ENCODE measurements around the gene PTPRN2. TPM values are rescaled to one million over a fixed set of nuclear protein-coding genes. Genes with fewer than 3 reads are reported as not detected.

The PTPRN2 gene
- total and polyA plus RNA-seq, 7 donors = 0.47 to 0.82 (median 0.51) TPM

DNA sequence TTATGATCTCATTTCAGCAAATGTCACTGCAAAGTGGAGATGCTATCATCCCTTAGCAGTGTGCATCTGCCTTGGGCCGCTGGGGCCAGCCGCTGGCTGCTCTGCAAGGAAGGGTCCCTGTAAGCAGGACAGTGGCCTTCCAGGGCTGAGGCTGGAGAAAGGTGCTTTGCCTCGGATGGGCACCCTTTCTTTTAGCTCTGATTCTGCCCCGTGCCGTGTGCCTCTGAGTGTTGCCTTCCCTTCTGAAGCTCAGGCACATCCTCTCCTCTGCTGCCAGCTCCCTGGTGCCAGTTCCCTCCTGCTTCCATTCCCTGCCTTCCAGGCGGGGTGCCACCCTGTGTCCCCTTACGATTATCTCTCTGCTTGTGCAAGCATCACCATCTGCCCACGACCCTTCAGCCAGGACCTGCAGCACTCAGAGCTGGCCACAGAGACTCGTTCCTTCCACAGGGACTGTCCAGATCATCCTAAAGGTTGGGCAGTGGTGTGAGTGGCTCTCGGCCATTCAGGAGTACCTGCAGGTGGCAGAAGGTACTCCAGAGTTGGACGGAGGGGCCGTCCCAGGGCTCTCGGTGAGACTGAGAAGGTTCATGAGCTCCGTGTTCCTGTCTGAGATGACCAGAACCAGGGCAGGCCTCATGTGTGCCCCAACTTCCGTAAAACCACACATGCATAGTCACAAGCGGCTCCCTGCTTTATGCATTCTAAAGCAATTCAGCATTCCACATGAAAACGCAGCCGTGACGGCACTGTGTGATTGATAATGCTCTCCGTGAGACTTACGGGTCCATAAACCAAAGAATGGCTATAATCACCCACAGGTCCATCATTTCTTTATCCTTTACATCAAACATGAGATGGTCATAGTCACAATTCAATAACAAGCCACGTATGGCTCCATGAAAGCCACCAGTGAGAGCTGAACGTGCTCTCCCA is 879.4 kb downstream of the PTPRN2 start:
- no peaks in the 10 kb centered on the region for H3K9me3 ChIP-seq
- intact Hi-C loops (cut with DNase I) = no loop called here
- H3K4me3 ChIP-seq = no peak overlapping the region
- TF ChIP-seq, protein P1, sequence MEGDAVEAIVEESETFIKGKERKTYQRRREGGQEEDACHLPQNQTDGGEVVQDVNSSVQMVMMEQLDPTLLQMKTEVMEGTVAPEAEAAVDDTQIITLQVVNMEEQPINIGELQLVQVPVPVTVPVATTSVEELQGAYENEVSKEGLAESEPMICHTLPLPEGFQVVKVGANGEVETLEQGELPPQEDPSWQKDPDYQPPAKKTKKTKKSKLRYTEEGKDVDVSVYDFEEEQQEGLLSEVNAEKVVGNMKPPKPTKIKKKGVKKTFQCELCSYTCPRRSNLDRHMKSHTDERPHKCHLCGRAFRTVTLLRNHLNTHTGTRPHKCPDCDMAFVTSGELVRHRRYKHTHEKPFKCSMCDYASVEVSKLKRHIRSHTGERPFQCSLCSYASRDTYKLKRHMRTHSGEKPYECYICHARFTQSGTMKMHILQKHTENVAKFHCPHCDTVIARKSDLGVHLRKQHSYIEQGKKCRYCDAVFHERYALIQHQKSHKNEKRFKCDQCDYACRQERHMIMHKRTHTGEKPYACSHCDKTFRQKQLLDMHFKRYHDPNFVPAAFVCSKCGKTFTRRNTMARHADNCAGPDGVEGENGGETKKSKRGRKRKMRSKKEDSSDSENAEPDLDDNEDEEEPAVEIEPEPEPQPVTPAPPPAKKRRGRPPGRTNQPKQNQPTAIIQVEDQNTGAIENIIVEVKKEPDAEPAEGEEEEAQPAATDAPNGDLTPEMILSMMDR (IDR thresholded peaks at IDR 0.05) = no peak
- ATAC-seq (no peak), DNase-seq (no peak)
- no peak overlapping the region for H3K27ac ChIP-seq
- 60 to 64% (median 64%) methylated on average over 23 of the region's 23 CpGs for WGBS, 3 donors
- no peaks in the 10 kb centered on the region for H3K4me1 ChIP-seq
- H3K36me3 ChIP-seq (ENCODE audit: insufficient read depth in 1 of 2, low read depth in 1 of 2) = no peaks in the 10 kb centered on the region
- peaks cover 0 to 15% (median 2%) of the 10 kb centered on the region in 3 donors for H3K27me3 ChIP-seq (ENCODE audit: insufficient read depth in 3 of 3, low read length in 2 of 3)

DNA sequence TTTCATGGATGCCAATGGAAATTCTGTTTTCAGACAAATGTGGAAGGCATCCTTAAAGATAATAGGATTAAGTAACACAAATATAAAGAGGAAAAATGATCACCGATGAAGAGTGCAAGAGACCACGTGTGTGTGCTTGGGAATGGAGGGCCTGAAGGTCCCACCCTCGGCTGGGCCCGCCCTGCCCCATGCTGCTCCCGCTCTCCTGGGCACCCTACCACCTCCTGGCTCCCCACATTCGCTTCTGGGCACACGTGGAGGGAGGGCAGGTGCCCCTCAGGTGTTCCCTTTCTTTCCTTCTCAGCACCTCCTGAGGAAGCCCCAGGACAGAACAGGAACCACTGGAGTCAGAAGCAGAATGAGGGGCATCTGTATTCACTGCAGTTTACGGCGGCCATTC is 883.3 kb downstream of the PTPRN2 start:
- H3K4me1 ChIP-seq = no peaks in the 10 kb centered on the region
- H3K9me3 ChIP-seq = no peaks in the 10 kb centered on the region
- ATAC-seq = no peak
- H3K27ac ChIP-seq = no peak overlapping the region
- H3K4me3 ChIP-seq = no peak overlapping the region
- H3K36me3 ChIP-seq (ENCODE audit: insufficient read depth in 1 of 2, low read depth in 1 of 2) = no peaks in the 10 kb centered on the region
- TF ChIP-seq, protein P1 (IDR thresholded peaks at IDR 0.05) = no peak
- whole genome bisulfite sequencing, 3 donors = 78 to 80% (median 79%) methylated on average over 9 of the region's 9 CpGs
- DNase-seq = no peak
- intact Hi-C loops (cut with DNase I) = no loop called here
- H3K27me3 ChIP-seq (ENCODE audit: insufficient read depth in 3 of 3, low read length in 2 of 3) = peaks cover 0 to 24% (median 4%) of the 10 kb centered on the region in 3 donors

DNA sequence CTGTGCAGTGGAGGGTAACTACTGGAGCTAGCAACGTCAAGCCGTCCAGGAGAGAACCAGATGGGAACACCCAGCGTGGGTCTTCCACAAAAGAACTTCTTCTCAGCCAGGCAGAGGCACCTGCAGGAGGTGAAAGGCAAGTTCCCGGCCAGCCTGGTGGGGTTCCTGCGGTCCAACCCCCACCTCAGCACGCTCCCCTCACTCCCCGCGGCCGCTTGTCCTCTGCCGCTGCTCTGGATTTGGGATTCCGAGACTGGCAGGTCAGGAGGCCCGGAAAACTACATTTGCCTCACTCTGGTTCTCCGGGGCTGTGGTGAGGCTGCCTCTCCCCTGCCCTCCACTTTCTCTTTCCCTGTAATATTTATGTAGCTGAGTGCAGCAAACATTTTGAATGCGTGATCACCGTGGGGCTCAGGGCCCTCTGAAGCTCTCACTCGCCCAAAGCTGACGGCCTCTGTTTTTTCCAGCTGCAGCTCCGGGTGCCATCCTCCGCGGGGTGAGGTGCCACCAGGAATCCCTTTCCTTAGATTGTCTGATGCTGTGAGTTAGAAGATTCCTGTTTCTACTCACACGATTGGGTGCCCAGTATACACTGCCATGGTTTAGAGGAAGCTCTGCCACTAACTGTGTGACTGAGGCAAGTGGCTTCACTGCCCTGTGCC is 884.0 kb downstream of the PTPRN2 start:
- Histone ChIP-seq H3K27me3 (ENCODE audit: insufficient read depth in 3 of 3, low read length in 2 of 3) (peaks cover 0 to 24% (median 5%) of the 10 kb centered on the region in 3 donors), H3K9me3 (no peaks in the 10 kb centered on the region), H3K4me3 (no peak overlapping the region), H3K4me1 (no peaks in the 10 kb centered on the region), H3K27ac (no peak overlapping the region), H3K36me3 (ENCODE audit: insufficient read depth in 1 of 2, low read depth in 1 of 2) (no peaks in the 10 kb centered on the region)
- ATAC-seq = no peak
- WGBS, 3 donors = 73 to 82% (median 73%) methylated on average over 20 to 21 of the region's 21 CpGs
- intact Hi-C loops (cut with DNase I) = no loop called here
- TF ChIP-seq, protein P1 (IDR thresholded peaks at IDR 0.05) = no peak
- no peak for DNase-seq

DNA sequence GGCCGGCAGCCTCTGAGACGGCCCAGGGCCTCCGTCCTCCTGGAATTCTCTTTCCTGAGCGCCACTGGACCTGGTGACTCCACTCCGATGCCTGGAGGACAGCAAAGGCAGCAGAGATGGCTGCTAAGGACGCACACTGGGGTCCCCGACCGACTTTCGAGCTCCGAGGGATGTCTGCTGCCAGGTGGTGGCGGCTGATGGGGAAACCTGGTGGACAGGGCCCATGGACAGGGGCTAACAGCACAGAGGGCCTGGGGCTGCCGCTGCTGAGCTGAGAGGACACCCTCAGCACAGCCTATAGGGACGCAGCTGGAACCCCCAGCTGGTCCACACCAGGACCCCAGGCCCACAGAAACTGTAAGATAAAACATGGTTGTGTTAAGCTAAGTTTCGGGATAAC is 884.5 kb downstream of the PTPRN2 start:
- no peak for DNase-seq
- TF ChIP-seq, protein P1 (IDR thresholded peaks at IDR 0.05) = no peak
- H3K4me3 ChIP-seq = no peak overlapping the region
- peaks cover 0 to 21% (median 5%) of the 10 kb centered on the region in 3 donors for H3K27me3 ChIP-seq (ENCODE audit: insufficient read depth in 3 of 3, low read length in 2 of 3)
- intact Hi-C loops (cut with DNase I) = no loop called here
- ATAC-seq = no peak
- H3K9me3 ChIP-seq = no peaks in the 10 kb centered on the region
- 69 to 74% (median 72%) methylated on average over 14 of the region's 14 CpGs for WGBS, 3 donors
- H3K27ac ChIP-seq = no peak overlapping the region
- H3K4me1 ChIP-seq = no peaks in the 10 kb centered on the region
- H3K36me3 ChIP-seq (ENCODE audit: insufficient read depth in 1 of 2, low read depth in 1 of 2) = no peaks in the 10 kb centered on the region

All from psoas muscle (tissue), 8 donors.